ENCODE data around the gene DCST1.

GRCh38 chr1:155001425-155001674 is 32.3 kb upstream of the DCST1 start:
- TF ChIP-seq CTCF (IDR thresholded peaks at IDR 0.05; ENCODE audit: extremely low read depth in 1 of 2, insufficient read depth in 1 of 2, low read depth in 1 of 2, low read length in 2 of 2): no peak
- no peak for TF ChIP-seq MYC (IDR thresholded peaks at IDR 0.05; ENCODE audit: low read depth, low read length)
- no peak for TF ChIP-seq EZH2 (IDR thresholded peaks at IDR 0.05; ENCODE audit: borderline replicate concordance, low read depth, low read length, severe bottlenecking)
- no peak for TF ChIP-seq POLR2AphosphoS5 (IDR thresholded peaks at IDR 0.05; ENCODE audit: insufficient read depth, low read depth, low read length)
- TF ChIP-seq MAX (IDR thresholded peaks at IDR 0.05; ENCODE audit: insufficient read depth, insufficient read length): no peak
- no peak for TF ChIP-seq POLR2A (IDR thresholded peaks at IDR 0.05; ENCODE audit: low read depth, low read length)
- no peak for TF ChIP-seq FOS (IDR thresholded peaks at IDR 0.05; ENCODE audit: borderline replicate concordance, insufficient read depth, low read length)
